GM21786 (cell line): ENCODE results near the gene KCNE5.
"Not testable (repeated sequence)": the region's sequence is repeated elsewhere in the genome, so short reads cannot be mapped to it uniquely, and the experiment has no call there.

Source experiments
- ATAC-seq: cut with Tn5 transposase; IDR thresholded peaks from one replicate; pipeline ENCODE4 v1.9.1; 2021; ENCODE audit not compliant: unreplicated experiment

Gene KCNE5

DNA sequence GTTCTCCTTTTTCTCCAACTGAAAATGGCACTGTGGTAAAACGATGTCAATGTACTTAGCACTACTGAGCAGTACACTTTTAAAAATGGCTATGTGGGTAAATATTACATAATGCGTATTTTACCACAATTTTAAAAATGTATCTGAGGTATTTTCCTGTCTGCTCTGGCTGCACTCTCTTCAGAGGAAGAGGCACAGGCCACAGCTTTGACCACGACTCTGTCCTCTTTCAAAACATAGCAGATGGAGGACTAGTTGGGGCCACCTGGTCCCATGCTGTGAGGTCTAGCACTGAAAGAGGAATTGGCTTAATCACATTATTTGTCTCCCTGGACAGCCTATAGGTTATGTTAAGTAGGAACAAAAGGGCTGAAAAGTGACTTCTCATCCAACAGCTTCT is 5.2 kb downstream of the KCNE5 start:
- ATAC-seq: no peak

DNA sequence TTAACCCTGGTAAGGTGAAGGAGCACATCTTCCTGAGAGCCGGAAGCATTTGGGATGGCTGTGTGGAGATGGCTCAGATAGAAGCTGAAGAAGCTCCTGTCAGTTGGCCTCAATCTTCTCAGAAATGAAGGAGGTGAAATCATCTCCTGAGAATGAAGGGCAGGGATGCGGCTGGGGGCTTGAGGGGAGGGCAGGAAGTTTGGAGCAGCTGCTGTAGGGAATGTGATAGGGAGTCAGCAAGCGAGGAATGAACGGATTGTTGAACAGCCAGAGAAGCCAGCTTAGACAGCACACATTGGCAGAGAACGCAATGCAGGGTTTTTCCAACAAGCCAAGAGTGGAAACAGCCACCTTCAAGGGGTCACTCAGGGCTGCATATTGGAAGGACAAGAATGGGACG is 10.0 kb downstream of the KCNE5 start:
- ATAC-seq: no peak

DNA sequence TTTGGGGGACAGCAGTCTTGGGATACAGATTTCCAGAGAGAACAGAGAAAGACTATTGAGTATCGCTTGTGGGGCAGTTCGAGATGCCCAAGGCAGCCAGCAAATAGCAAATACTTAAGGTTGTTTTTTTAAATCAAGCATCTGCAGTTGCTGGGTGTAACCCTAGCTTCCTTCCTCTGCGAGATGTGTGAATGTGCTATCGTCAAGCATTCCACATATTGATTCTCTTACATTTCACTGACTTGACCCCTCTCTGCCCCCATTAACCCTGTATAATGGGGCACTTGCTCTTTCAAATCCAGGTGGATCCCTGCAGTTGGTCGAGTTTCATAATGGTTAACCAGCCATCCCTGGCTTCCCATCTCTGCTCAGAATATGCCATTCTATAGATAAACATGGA is 23.5 kb downstream of the KCNE5 start:
- no peak for ATAC-seq

DNA sequence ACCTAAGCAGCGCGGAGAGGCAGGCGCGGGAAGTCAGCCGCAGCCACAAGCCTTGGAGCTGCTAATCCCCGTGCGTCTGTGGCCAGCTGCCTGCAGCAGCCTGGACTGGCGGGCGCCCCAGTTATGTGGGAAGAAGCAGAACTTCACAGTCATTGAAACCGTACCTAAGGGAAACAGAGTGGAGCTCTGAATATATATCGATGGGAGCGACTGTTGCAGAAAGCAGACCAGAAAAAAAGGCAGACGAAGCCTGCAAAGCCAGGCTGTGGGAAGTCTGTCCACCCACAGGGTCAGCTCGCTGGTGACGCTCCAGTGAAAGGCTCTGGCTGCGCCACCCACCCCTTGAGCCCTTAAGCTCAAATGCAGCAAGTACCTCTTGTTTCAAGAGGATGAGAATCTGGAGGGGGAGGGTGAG is 24.7 kb downstream of the KCNE5 start:
- no peak for ATAC-seq

DNA sequence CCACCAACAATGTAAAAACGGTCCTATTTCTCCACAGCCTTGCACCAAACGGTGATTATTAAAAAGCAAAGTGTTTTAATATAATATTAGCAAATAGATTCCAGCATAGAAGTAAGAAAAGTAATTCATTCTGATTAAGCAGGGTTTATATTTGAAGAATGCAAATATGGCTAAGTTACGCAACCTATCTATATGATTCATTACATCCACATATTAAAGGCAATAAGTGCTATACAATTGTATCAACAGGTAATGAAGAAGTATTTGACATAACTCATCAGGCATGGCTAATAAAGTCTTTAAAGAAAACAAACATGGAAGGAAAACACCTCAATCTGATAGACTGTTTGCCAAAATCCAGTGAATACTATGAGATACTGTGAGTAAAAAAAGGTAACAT is 29.0 kb downstream of the KCNE5 start:
- ATAC-seq: no peak

DNA sequence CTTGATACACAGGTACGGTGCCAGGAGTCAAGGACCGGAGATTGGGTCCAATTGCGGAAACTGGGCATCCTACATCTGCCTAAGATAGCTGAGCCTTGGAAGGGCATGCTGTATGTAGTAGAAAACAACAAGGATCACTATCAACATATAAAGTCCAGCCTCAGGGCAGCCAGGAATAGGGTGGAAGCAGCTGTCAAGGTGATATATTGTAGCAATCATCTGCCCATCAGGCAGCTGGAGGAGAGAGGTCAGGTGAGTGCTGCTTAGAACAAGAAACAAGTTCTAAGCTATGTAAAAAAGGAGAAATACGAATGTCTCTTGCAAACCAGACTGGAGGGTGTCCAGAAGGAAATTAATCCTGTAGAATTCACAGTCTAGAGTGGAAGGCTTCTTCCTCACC is 34.8 kb downstream of the KCNE5 start:
- no peak for ATAC-seq

DNA sequence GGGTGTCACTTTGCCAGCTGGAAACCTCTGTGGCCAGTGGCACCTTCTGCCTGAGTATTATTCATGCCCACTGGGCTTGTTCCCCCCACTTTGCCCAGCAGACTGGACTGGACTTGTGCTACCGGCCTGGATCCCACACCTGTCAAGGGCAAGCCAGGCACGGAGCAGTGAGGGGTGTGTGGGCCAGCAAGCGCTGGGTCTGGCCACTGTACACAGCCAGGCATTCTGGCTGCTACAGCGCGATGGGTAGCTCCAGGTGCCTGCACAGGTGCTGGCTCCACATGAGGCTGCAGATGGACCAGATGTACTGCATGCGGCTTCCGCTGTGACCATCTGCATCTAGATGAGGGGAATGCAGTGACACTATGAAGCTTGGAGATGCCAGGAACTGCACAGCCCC is 39.5 kb downstream of the KCNE5 start:
- ATAC-seq: no peak

DNA sequence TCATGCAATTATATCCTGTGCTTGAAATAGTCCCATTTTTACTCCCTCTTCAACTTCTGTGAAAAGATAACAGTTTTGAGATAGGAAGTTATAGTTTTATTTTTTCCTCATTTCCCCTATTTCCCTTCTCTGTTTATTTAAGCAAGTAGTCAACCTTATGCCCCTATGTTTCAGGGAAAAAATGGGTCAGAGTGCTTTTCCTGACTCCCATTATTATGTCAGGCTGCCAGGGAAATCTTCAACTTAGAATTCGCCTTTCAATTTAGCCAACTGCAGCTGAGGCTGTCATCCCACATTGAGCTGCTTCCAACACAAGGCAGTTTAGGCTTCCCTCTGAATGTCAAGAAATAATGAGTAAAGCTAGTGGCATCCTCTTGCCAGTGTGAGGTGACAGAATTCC is 46.1 kb downstream of the KCNE5 start:
- no peak for ATAC-seq

DNA sequence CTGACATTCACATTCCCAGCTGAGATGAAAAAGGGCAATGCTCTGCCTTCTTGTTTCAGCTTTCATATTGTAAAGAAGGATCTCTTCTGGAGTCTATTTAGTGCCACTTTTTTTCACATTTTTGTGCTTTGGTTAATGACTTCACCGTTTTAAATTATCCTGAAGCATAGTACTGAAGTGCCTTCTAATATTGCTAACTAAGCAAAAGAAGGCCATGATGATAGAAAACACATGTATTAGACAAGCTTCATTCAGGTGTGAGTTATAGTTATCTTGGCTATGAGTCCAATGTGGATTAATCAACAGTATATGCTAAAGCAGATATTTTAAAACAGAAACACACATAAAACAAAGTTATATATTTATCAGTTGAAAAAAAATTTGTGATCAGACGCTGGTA is 47.9 kb downstream of the KCNE5 start:
- ATAC-seq: no peak

DNA sequence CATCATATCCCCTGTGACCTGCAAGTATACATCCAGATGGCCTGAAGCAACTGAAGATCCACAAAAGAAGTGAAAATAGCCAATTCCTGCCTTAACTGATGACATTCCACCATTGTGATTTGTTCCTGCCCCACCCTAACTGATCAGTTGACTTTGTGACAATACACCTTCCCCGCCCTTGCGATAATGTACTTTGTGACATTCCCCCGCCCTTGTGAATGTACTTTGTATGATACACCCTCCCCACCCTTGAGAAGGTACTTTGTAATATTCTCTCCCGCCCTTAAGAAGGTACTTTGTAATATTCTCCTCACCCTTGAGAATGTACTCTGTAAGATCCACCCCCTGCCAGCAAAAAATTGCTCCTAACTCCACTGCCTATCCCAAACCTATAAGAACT is 48.9 kb downstream of the KCNE5 start:
- ATAC-seq: not testable (repeated sequence)
